ENCODE data around the gene TNKS2.
"Not testable (repeated sequence)": the region's sequence is repeated elsewhere in the genome, so short reads cannot be mapped to it uniquely, and the experiment has no call there.

TNKS2 gene

GRCh38 chr10:91865562-91866081 lies 67.4 kb downstream of the TNKS2 start:
- no peak for DNase-seq (ENCODE audit: low read depth in 2 of 2)

DNA sequence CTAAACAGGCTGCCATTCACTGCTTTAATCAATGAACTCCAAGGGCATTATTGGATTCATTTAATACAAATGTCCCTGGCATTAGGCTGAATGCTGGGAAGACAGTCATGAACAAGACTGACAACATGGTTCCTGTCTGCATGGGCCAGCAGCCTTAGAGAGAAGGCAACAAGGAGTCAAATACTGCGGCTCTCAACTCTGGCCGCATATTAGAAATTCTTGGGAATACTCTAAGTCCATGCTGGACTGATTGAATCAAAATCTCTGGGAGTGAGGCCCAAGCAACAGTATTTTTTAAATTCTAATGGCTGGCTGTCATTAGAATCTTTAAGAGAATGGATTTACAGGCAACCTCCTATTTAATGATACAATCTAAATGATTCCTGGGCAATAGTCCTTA lies 76.9 kb downstream of the TNKS2 start:
- no peak for DNase-seq (ENCODE audit: low read depth in 2 of 2)

DNA sequence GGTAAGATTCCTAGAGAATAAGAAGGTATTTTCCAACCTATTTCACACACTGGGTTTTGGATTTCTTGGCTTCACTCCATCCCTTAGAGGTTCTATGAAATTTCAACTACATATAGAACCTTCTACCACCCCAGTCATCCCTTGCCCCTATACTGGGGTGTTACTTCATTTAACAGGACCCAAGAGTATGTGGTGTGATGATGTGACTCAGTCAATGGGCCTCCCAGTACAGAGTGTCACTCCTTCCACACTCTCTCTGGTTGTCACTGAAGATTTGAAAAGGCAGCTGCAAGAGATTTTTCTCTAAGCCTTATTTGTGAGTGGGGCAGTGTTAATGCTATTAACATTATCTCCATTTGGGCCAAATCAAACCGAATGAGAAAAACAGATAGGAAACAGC lies 77.6 kb downstream of the TNKS2 start:
- DNase-seq (ENCODE audit: low read depth in 2 of 2): no peak

DNA sequence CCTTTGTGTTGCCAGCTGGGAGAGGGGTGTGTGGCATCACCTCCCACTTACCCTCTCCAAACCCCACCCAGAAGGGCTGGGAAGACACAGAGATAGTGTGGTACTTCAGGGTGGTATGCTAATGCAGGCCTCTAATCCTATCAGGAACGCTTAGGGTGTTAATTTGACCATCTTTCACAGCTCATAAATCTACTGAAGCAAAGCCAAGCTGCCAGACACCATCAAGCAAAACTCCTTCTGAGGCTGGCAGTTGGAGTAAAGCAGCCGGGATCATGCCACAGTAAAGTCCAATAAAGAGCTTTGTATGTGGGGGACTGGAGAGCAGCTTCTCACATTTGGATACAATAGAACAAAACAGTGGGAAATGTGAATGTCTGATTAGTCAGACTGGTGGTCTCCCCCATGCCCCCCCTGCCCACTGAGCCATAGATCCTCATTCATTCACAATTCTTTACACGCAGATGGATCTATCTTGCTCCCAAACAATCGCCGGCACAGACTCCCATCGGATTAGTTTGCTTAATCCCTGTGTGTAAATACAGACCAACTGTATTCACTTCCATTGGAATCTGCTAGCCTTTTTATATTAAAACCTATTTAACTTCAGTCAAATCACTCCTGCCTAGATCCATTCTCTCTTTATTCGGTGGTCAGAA lies 81.4 kb downstream of the TNKS2 start:
- DNase-seq (ENCODE audit: low read depth in 2 of 2): no peak

- DNase-seq (ENCODE audit: low read depth in 2 of 2): no peak
Measured at GRCh38 chr10:91880310-91880709, 82.1 kb downstream of the TNKS2 start.

GRCh38 chr10:91883549-91884444 lies 85.6 kb downstream of the TNKS2 start:
- DNase-seq (ENCODE audit: low read depth in 2 of 2): no peak

DNA sequence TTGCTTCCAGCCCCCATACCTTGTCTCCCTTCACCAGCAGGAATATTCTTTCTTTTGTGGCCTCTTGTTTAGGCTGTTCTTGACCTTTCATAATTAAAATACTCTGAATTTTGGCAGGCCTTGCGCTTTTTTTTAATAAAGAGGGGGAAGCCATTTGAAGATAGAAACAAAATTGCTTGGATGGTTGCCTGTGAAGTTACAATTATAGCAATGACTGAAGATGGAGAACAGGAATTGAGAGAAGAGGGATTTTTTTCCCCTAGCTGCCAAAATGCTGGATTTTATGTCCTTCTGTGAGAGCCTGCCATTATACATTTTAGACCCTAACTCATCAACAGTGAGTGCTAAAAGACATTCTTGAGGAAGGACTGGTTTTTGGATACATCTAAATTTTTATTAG lies 86.3 kb downstream of the TNKS2 start:
- DNase-seq (ENCODE audit: low read depth in 2 of 2): no peak

GRCh38 chr10:91885362-91886079 lies 87.3 kb downstream of the TNKS2 start:
- no peak for DNase-seq (ENCODE audit: low read depth in 2 of 2)

GRCh38 chr10:91886954-91887271 lies 88.7 kb downstream of the TNKS2 start:
- no peak for DNase-seq (ENCODE audit: low read depth in 2 of 2)

- no peak for DNase-seq (ENCODE audit: low read depth in 2 of 2)
Measured at GRCh38 chr10:91887272-91888076, 89.2 kb downstream of the TNKS2 start.

DNA sequence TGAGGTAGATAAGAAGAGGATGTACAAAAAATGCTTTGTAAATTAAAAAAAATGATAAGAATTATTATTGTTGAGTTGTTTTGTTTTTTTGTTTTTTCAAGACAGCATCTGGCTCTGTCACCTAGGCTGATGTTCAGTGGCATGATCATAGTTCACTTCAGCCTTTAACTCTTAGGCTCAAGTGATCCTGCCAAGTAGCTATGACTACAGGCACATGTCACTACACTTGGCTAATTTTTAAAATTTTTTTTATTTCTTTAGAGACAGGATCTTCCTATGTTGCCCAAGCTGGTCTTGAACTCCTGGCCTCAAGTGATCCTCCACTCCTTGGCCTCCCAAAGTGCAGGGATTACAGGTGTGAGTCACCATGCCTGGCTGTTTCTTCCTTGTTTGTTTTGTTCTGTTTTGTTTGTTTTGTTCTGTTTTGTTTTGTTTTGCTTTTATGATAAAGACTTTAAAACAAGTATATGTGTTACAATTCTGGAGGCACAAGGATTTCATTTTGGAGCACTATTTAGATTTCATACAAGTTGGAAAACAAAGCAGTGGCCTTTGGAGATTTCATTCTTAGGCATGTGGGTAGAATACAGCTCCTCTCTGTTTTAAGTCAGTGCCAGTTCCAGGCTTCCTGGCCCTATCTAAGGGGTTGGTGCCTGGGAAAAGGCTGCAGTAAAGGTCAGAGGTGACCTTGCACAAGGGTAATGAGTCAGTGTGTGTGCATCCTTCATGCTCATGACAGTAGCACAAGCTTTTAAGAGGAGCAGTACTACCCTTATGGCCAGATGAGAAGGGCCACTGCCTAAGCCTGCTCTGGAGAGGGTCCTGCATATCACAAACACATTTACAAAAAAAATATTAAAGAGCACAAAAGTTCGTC lies 93.1 kb downstream of the TNKS2 start:
- no peak for DNase-seq (ENCODE audit: low read depth in 2 of 2)

GRCh38 chr10:91893051-91893450 lies 94.8 kb downstream of the TNKS2 start:
- no peak for DNase-seq (ENCODE audit: low read depth in 2 of 2)

- not testable (repeated sequence) for DNase-seq (ENCODE audit: low read depth in 2 of 2)
Measured at GRCh38 chr10:91894261-91894685, 96.0 kb downstream of the TNKS2 start.

DNA sequence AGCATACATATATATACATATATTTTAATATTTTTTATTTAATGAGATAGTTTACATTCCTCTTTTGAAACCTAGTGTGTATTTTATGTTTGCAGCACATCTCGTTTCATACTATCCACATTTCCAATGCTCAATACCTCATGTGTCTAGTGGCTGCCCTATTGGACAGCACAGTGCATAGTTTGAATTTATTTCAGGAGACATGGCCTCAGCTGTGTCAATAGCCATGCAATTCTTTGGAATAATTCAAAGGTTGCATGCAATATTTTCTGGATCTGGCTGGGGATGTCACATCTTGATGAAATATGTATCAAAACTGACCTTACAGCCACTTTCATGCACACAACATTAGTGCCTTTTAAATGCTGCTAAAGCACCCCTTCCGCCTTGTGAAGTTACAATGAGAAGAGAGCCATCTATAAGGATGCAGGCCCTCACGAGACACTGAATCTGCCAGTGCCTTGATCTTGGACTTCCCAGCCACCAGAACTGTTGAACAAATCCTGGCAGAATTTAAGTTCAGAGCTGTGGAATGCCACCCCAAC lies 98.1 kb downstream of the TNKS2 start:
- DNase-seq (ENCODE audit: low read depth in 2 of 2): no peak

GRCh38 chr10:91897421-91897820 lies 99.2 kb downstream of the TNKS2 start:
- DNase-seq (ENCODE audit: low read depth in 2 of 2): no peak

GRCh38 chr10:91901784-91902677 lies 103.8 kb downstream of the TNKS2 start:
- peak in 1 of 2 donors; percentile 31 for DNase-seq (ENCODE audit: low read depth in 2 of 2)

DNA sequence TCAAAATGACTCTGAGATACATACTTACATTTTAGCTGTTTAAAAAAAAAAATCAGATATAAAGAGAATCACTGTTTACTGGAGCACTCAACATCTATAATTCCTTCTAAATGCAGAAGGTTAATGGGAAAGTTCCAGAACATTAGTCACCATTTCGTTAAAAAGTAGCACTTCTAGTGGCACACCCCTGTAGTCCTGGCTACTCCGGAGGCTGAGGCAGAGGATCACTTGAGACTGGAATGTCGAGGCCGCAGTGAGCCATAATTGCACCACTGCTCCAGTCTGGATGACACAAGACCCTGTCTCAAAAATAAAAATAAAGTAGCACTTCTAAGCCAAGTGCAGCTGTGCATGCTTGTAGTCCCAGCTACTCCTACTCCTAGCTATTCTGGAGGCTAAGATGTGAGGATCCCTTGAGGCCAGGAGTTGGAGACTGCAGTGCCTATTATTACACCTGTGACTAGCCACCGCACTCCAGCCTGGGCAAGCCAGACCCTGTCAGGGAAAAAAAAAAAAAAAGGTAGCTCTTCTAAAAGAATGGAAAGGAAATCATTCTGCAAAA lies 108.9 kb downstream of the TNKS2 start:
- no peak for DNase-seq (ENCODE audit: low read depth in 2 of 2)

- DNase-seq (ENCODE audit: low read depth in 2 of 2): no peak
Measured at GRCh38 chr10:91907914-91908336, 109.7 kb downstream of the TNKS2 start.
